ENCODE measurements around the gene PHF3. TPM values are rescaled to one million over a fixed set of nuclear protein-coding genes. Genes with fewer than 3 reads are reported as not detected.

The PHF3 gene
- total RNA-seq, 1 donor from 2014 or later: 42.7 TPM

GRCh38 chr6:63685446-63686379, 50.1 kb downstream of the PHF3 start:
- Mint-ChIP-seq H3K36me3 (ENCODE audit: low read depth) (peaks cover 23% of the 10 kb centered on the region), H3K4me1 (ENCODE audit: low read depth) (peaks cover 32% of the 10 kb centered on the region), H3K27ac (no peak overlapping the region), H3K9me3 (no peaks in the 10 kb centered on the region), H3K27me3 (ENCODE audit: insufficient read depth) (no peaks in the 10 kb centered on the region), H3K4me3 (no peak overlapping the region)
- no peak for DNase-seq (ENCODE audit: low spot score)
- intact Hi-C loops (cut with micrococcal nuclease): loop anchor here (2.0 kb wide), 1 partner anchor 49 kb away; no protein-coding TSS in a partner anchor

- no peak overlapping the region for H3K4me3 Mint-ChIP-seq
- H3K36me3 Mint-ChIP-seq (ENCODE audit: low read depth): peaks cover 11% of the 10 kb centered on the region
- peaks cover 24% of the 10 kb centered on the region for H3K4me1 Mint-ChIP-seq (ENCODE audit: low read depth)
- no peak for DNase-seq (ENCODE audit: low spot score)
- H3K27me3 Mint-ChIP-seq (ENCODE audit: insufficient read depth): no peaks in the 10 kb centered on the region
- H3K9me3 Mint-ChIP-seq: no peaks in the 10 kb centered on the region
- intact Hi-C loops (cut with micrococcal nuclease): no loop called here
- H3K27ac Mint-ChIP-seq: no peak overlapping the region
Observed at GRCh38 chr6:63689421-63689820, 53.8 kb downstream of the PHF3 start.

DNA sequence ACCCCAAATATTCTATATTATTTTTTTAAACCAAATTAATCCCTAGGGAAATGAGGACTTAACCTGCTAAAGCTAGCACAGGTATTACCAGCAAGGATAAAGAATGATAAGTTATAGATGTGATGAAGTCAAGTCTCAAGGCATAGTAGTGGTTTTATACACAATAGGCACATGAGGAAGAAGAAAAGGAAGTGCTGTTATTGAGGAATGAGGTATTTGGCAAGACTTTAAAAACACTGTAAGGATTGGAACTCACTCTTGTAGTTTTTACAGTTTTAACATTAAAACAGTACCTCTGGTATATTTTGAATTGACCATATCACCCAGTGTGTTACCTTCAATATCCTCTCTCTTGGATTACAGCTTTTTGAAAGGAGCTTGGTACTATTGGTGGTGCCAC, 54.6 kb downstream of the PHF3 start:
- Mint-ChIP-seq H3K36me3 (ENCODE audit: low read depth) (peaks cover 8% of the 10 kb centered on the region), H3K27ac (no peak overlapping the region), H3K4me1 (ENCODE audit: low read depth) (peaks cover 17% of the 10 kb centered on the region), H3K27me3 (ENCODE audit: insufficient read depth) (no peaks in the 10 kb centered on the region), H3K9me3 (no peaks in the 10 kb centered on the region), H3K4me3 (no peak overlapping the region)
- intact Hi-C loops (cut with micrococcal nuclease): no loop called here
- no peak for DNase-seq (ENCODE audit: low spot score)

- Mint-ChIP-seq H3K27me3 (ENCODE audit: insufficient read depth) (no peaks in the 10 kb centered on the region), H3K4me1 (ENCODE audit: low read depth) (peaks cover 23% of the 10 kb centered on the region), H3K36me3 (ENCODE audit: low read depth) (peaks cover 39% of the 10 kb centered on the region), H3K27ac (no peak overlapping the region), H3K4me3 (no peak overlapping the region), H3K9me3 (no peaks in the 10 kb centered on the region)
- intact Hi-C loops (cut with micrococcal nuclease): no loop called here
- no peak for DNase-seq (ENCODE audit: low spot score)
Observed at GRCh38 chr6:63705707-63706106, 70.1 kb downstream of the PHF3 start.

- peaks cover 23% of the 10 kb centered on the region for H3K4me1 Mint-ChIP-seq (ENCODE audit: low read depth)
- intact Hi-C loops (cut with micrococcal nuclease): no loop called here
- no peak overlapping the region for H3K27ac Mint-ChIP-seq
- no peak for DNase-seq (ENCODE audit: low spot score)
- H3K4me3 Mint-ChIP-seq: no peak overlapping the region
- H3K9me3 Mint-ChIP-seq: no peaks in the 10 kb centered on the region
- H3K36me3 Mint-ChIP-seq (ENCODE audit: low read depth): peaks cover 43% of the 10 kb centered on the region
- no peaks in the 10 kb centered on the region for H3K27me3 Mint-ChIP-seq (ENCODE audit: insufficient read depth)
Observed at GRCh38 chr6:63706630-63707029, 71.0 kb downstream of the PHF3 start.

GRCh38 chr6:63708631-63709030, 73.0 kb downstream of the PHF3 start:
- H3K27ac Mint-ChIP-seq: no peak overlapping the region
- H3K27me3 Mint-ChIP-seq (ENCODE audit: insufficient read depth): no peaks in the 10 kb centered on the region
- H3K4me1 Mint-ChIP-seq (ENCODE audit: low read depth): peaks cover 27% of the 10 kb centered on the region
- no peak for DNase-seq (ENCODE audit: low spot score)
- peaks cover 55% of the 10 kb centered on the region for H3K36me3 Mint-ChIP-seq (ENCODE audit: low read depth)
- no peak overlapping the region for H3K4me3 Mint-ChIP-seq
- H3K9me3 Mint-ChIP-seq: no peaks in the 10 kb centered on the region
- intact Hi-C loops (cut with micrococcal nuclease): no loop called here

- Mint-ChIP-seq H3K27me3 (ENCODE audit: insufficient read depth) (no peaks in the 10 kb centered on the region), H3K4me3 (no peak overlapping the region), H3K9me3 (no peaks in the 10 kb centered on the region), H3K27ac (no peak overlapping the region), H3K4me1 (ENCODE audit: low read depth) (peaks cover 27% of the 10 kb centered on the region), H3K36me3 (ENCODE audit: low read depth) (peaks cover 55% of the 10 kb centered on the region)
- DNase-seq (ENCODE audit: low spot score): no peak
- intact Hi-C loops (cut with micrococcal nuclease): no loop called here
Observed at GRCh38 chr6:63709148-63709547, 73.5 kb downstream of the PHF3 start.

- intact Hi-C loops (cut with micrococcal nuclease): loop anchor here (5.0 kb wide), 1 partner anchor 136 kb away; no protein-coding TSS in a partner anchor
- Mint-ChIP-seq H3K9me3 (no peaks in the 10 kb centered on the region), H3K36me3 (ENCODE audit: low read depth) (peaks cover 40% of the 10 kb centered on the region), H3K4me1 (ENCODE audit: low read depth) (peaks cover 5% of the 10 kb centered on the region), H3K27me3 (ENCODE audit: insufficient read depth) (no peaks in the 10 kb centered on the region), H3K27ac (no peak overlapping the region), H3K4me3 (no peak overlapping the region)
- DNase-seq (ENCODE audit: low spot score): no peak
Observed at GRCh38 chr6:63713332-63713731, 77.7 kb downstream of the PHF3 start.

GRCh38 chr6:63714091-63714490, 78.5 kb downstream of the PHF3 start:
- peaks cover 37% of the 10 kb centered on the region for H3K36me3 Mint-ChIP-seq (ENCODE audit: low read depth)
- DNase-seq (ENCODE audit: low spot score): no peak
- H3K4me1 Mint-ChIP-seq (ENCODE audit: low read depth): peaks cover 5% of the 10 kb centered on the region
- H3K9me3 Mint-ChIP-seq: no peaks in the 10 kb centered on the region
- no peak overlapping the region for H3K4me3 Mint-ChIP-seq
- no peaks in the 10 kb centered on the region for H3K27me3 Mint-ChIP-seq (ENCODE audit: insufficient read depth)
- H3K27ac Mint-ChIP-seq: no peak overlapping the region
- intact Hi-C loops (cut with micrococcal nuclease): loop anchor here (5.0 kb wide), 1 partner anchor 137 kb away; no protein-coding TSS in a partner anchor

- no peak overlapping the region for H3K27ac Mint-ChIP-seq
- H3K36me3 Mint-ChIP-seq (ENCODE audit: low read depth): peaks cover 24% of the 10 kb centered on the region
- H3K27me3 Mint-ChIP-seq (ENCODE audit: insufficient read depth): no peaks in the 10 kb centered on the region
Observed at GRCh38 chr6:63716169-63716568, 80.6 kb downstream of the PHF3 start.

DNA sequence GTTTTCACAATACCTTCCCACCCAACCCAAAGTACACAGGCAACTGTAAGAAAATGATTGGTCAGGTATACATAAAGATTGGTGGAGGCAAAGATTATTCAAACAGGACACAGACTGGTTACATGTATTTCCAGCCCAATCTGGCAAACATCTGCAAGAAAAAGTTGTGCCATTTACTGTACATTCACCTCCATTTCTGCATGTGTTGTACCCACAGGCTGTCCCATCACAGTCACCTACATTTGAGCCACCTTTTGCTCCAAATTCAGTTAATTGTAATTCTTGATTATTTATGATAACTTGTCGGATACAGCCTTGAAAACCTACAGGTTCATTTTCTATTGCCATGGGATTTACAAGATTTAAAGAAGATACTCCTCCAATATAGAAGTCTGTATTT, 85.6 kb downstream of the PHF3 start:
- no peak for DNase-seq (ENCODE audit: low spot score)
- no peaks in the 10 kb centered on the region for H3K4me1 Mint-ChIP-seq (ENCODE audit: low read depth)
- intact Hi-C loops (cut with micrococcal nuclease): no loop called here
- no peaks in the 10 kb centered on the region for H3K27me3 Mint-ChIP-seq (ENCODE audit: insufficient read depth)
- H3K36me3 Mint-ChIP-seq (ENCODE audit: low read depth): peaks cover 3% of the 10 kb centered on the region
- H3K27ac Mint-ChIP-seq: no peak overlapping the region
- no peak overlapping the region for H3K4me3 Mint-ChIP-seq
- no peaks in the 10 kb centered on the region for H3K9me3 Mint-ChIP-seq

More at GRCh38 chr6:63716169-63716568, 80.6 kb downstream of the PHF3 start:
- Mint-ChIP-seq H3K4me3 (no peak overlapping the region), H3K9me3 (no peaks in the 10 kb centered on the region), H3K4me1 (ENCODE audit: low read depth) (peaks cover 5% of the 10 kb centered on the region)
- no peak for DNase-seq (ENCODE audit: low spot score)
- intact Hi-C loops (cut with micrococcal nuclease): no loop called here

- Mint-ChIP-seq H3K9me3 (no peaks in the 10 kb centered on the region), H3K4me1 (ENCODE audit: low read depth) (no peaks in the 10 kb centered on the region), H3K27me3 (ENCODE audit: insufficient read depth) (no peaks in the 10 kb centered on the region), H3K36me3 (ENCODE audit: low read depth) (no peaks in the 10 kb centered on the region), H3K27ac (no peak overlapping the region), H3K4me3 (no peak overlapping the region)
- intact Hi-C loops (cut with micrococcal nuclease): no loop called here
- no peak for DNase-seq (ENCODE audit: low spot score)
Observed at GRCh38 chr6:63724721-63725120, 89.1 kb downstream of the PHF3 start.

GRCh38 chr6:63730311-63730710, 94.7 kb downstream of the PHF3 start:
- peaks cover 6% of the 10 kb centered on the region for H3K9me3 Mint-ChIP-seq
- H3K27me3 Mint-ChIP-seq (ENCODE audit: insufficient read depth): no peaks in the 10 kb centered on the region
- H3K27ac Mint-ChIP-seq: no peak overlapping the region
- no peak for DNase-seq (ENCODE audit: low spot score)
- no peak overlapping the region for H3K4me3 Mint-ChIP-seq
- intact Hi-C loops (cut with micrococcal nuclease): no loop called here
- no peaks in the 10 kb centered on the region for H3K4me1 Mint-ChIP-seq (ENCODE audit: low read depth)
- peaks cover 2% of the 10 kb centered on the region for H3K36me3 Mint-ChIP-seq (ENCODE audit: low read depth)

All from activated T-helper 1 cell treated with anti-CD3 and anti-CD28 coated beads, Interleukin-12 subunit alpha, Interleukin-12 subunit beta, Interleukin-2, Interleukin-4 antibody, amounts not matched to agents 30 ng/mL and 10 ng/mL and 1 ng/mL, durations not matched to agents 14 hours and 24 hours and 36 hours (primary cell).